Activated CD8-positive, alpha-beta memory T cell treated with anti-CD3 and anti-CD28 coated beads, Interleukin-2, amount 50 U/mL, for 1 hour (primary cell): ENCODE results near the gene GRK6.
A peak's percentile ranks its signal among the peaks of the same experiment; 100 is the strongest.

ENCODE experiments used
- DNase-seq: peaks from one replicate; pipeline ENCODE4 v3.0.0-alpha.2; 2020; ENCODE audit errors: extremely low read depth

The GRK6 gene

GRCh38 chr5:177426566-177427210 lies at the start of gene GRK6:
Gene GRK6 (plus strand): TSS chr5:177426676. CDS start chr5:177426846, 170 bp downstream.
- DNase-seq: no peak

- DNase-seq: no peak
Measured at GRCh38 chr5:177377851-177378776, 48.4 kb upstream of the GRK6 start.

DNA sequence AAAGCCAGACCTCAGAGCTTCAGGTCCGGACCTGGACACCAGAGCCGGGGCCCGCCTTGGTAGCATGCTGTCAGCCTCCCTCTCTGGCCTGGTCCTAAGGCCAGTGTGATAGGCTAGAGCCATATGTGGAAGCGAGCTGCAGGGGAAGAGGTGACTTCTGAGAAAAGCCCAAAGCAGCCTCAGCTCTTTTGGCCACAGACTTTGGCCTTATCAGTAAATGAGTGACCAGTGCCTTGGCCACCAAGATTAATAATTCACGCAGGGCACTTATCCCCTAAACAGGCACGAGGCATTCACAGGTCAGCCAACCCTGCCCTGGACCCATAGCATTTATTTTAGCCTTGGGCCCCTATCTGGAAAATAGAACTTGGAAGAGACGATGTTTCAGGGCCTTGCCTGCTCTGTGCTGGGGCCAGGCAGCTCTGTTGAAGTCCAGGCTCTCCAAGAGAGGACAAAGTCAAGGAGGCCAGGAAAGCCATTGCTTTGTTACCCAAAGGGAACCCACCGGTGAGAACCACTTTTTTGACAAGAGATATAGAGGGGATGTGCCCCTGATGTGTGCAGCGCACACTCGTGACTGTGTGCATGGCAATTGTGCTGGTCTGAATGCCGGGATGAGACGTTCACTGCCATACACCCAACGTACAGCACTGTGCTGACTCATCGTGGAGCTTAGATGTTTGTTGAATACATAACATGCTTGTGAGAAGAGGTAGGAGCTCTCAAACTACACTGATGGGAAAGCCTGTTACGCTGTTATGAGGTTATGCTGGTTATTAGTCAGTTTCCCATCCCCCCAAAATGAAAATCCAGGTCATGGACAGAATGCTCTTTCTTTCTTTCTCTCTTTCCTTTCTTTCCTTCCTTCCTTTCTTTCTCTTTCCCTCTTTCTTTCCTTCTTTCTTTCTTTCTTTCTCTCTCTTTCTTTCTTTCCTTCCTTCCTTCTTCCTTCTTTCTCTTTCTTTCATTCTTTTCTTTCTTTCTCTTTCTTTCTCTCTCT lies 47.3 kb upstream of the GRK6 start:
- no peak for DNase-seq

DNA sequence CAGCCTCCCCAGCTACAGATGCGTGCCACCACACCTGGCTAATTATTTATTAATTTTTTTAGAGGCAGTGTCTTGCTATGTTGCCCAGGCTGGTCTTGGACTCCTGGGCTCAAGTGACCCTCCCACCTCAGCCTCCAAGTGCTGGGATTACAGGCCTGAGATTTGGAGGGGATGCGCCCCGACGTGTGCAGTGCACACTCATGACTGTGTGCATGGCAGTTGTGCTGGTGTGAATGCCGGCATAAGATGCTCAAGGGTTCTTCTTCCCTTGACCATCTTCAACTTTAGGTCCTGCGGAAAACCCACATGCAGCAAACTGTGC lies 45.7 kb upstream of the GRK6 start:
- no peak for DNase-seq

- no peak for DNase-seq
Measured at GRCh38 chr5:177382423-177383029, 44.0 kb upstream of the GRK6 start.

GRCh38 chr5:177383181-177383580 lies 43.3 kb upstream of the GRK6 start:
- no peak for DNase-seq

DNA sequence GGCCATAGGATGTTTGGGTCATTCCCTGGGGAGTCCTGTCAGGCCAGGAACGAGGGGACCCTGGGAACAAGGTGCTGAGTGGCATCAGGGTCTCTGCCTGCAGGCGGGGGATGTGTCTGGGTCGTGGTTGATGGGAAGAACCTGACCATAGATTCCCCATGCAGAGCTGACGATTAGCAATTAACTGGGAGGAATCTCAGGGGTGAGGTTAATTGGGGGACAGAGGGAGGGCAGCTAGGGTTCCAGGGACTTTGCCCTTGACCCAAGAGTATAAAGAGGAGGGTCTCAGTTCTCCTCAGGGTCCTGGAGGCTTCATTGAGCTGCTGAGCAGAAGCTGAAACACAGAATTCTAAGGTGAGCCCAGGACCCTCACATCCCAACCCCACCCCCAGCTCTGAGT lies 42.3 kb upstream of the GRK6 start, which contains the start of gene SLC34A1:
Gene SLC34A1, plus strand, starts transcription at position 301 of the 400 bp plus-strand sequence. CDS start 1,308 bp downstream, outside the sequence.
- no peak for DNase-seq

- DNase-seq: no peak
Measured at GRCh38 chr5:177385720-177386119, 40.8 kb upstream of the GRK6 start.

DNA sequence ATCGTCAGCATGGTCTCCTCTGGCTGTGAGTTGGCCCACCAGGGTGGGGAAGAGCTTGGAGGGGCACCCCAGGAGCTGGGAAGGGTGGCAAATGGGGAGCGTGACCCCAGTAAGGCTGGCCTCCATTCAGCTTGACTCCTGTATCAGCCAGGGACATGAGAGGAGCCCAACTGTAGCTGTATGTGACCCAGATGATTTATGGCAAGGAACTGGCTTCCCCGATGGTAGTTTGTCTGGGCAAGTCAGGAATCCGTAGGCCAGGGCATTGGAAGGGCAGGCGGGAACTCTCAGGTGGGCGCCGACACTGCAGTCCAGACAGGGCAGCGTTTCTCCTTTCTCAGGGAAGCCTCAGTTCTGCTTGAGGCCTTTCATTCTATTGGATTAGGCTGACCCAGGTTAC lies 39.9 kb upstream of the GRK6 start:
- DNase-seq: no peak

DNA sequence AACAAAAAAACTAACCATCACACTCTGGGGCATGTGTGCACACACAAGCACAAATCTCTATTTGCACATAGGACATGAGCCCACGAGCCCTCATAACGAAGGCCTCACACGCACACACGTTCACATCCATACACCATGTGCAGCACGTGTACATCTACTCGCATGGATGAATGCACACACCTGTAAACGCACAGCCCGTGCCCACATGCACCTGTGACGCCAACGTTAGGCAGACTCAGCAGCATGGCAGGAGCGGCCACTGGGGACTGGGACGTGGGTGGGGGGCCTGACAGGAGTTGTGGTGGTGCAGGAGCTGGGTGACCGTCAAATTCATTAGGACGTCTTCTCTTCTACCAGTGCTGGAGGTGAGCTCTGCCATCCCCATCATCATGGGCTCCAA lies 39.1 kb upstream of the GRK6 start:
- no peak for DNase-seq

DNA sequence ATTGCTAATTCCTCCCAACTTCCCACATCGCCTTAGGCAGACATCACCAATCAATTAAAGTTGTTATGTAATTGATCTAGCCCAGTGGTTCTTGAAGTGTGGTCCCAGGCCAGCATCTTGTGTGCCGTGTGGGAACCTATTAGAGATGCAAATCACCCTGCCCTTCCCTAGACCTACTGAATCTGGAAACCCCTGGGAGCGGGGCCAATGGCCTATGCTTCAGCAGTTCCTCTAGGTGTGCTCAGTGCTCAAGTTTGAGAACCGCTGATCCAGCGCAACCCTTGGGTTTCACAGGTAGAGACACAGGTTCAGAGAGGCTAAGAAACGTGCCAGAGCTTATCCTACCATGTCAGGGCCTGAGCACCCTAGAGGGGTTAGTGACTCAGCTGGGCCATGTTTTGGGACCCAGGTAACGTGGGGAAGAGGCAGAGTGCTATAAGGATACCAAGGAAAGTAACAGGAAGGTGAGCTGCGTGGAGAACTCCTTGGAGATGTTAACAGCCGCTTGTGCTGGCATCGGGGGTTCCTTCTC lies 37.9 kb upstream of the GRK6 start:
- DNase-seq: no peak

DNA sequence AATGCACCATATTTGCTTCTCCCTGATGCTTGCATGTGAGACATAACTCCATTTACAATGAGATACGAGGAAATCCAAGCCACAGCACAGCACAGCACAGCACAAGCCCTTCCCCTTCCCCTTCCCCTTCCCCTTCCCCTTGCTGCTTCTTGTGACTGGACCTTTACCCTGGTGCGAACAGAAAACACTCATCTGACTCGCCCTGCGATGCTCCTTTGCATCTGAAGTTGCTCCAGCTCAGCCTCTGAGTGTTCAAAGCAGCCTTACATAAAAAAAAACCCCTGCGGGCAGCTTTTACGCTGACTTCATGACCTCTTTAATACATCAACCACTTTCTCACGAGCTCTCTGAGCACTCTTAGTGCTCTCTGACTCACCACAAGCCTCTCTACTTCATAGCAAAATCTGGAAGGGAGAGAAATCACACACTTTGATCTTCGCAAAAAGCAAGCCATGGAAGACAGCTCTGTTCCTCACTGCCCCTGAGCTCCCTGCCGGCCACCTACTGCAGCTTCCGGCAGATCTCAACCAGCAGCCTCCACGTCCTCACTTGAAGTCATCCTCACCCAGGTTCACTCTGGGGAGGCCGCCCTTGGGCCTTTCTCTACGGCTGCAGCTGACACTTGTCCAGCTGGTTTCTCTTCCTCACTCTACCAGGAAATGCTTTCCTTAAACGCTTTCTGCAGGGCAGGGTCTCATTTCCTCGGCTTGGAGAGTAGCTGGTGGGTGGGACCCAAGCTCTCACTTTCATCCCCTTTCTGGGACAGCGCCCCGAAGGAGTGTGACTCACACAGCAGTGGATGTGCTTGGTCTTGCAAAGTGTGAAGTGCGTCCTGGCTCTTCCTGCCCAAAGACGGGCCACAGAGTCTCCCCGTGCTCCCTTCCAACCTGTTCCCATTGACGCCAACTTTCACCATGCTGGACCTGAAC lies 37.0 kb upstream of the GRK6 start:
- DNase-seq: no peak

DNA sequence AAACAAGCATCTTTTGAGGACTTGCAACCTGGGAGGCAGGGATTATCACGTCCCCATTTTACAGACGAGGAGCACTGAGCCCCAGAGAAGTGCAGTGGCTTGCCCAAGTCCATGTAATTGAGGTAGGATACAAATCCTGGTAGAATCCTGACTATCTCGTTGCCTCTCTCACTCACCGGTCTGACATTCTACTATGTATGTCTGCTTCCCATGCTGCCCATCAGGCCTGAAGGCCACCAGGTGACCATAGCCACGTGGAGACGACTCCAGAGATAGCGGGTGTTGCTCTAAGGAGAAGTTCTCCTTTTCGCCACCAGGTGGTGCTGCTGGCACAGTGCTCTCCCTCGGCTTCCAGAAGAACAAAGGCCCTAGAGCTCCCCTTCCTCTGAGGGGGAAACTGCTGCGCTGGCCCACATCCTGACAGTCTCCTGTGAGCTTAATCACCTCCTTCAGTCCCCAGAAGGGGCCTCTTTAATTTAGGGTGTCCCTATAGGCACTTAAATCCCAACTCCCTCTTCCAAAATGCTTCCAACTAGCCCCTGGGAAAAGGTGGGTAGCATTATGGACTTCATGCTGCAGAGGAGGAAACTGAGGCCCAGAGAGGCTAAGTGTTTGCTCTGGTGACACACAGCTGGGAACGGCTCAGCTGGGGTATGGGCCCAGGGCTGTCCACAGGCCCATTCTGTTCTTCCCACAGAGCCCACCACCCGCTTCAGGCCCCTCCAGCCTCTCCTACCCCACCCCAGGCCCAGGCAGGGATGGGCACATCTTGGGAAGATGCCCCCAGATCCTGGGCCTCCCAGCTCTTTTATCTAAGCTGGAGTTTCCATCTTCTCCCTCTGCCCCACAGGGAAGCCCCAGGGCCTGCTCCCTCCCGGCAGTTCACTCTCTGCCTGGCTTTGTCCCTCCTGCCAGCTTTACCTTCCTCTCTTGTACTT lies 35.8 kb upstream of the GRK6 start:
- DNase-seq: peak; percentile 67

DNA sequence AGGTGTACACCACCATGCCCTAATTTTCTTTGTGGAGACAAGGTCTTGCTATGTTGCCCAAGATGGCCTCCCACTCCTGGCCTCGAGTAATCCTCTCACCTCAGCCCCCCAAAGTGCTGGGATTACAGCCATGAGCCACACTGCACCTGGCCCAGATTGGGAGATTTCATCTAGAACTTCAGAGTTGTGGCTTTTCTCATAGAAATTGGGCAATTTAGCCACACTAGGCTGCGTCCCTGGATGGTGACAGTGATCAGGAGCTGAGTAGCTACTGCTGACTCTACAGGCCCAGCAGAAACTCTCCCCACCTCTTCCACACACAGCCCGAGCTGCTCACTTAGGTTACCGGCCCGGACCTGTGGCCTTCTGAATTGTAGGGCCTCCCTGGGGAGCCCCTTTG lies 33.7 kb upstream of the GRK6 start:
- no peak for DNase-seq

GRCh38 chr5:177393206-177393765 lies 33.2 kb upstream of the GRK6 start:
- DNase-seq: no peak

DNA sequence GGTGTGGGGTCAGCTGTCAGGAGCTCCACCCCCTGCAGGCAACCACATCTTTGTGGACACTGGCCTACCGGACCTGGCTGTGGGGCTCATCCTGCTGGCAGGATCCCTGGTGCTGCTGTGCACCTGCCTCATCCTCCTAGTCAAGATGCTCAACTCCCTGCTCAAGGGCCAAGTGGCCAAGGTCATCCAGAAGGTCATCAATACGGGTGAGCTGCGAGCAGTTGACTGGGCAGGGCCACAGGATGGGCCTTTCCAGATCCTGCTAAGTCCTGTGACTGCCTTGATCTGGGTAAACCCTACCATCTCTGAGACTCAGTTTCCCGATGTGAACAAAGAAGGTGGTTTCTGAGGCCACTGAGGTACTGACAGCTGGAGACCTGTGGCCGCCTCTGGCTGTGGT lies 32.5 kb upstream of the GRK6 start:
- no peak for DNase-seq

DNA sequence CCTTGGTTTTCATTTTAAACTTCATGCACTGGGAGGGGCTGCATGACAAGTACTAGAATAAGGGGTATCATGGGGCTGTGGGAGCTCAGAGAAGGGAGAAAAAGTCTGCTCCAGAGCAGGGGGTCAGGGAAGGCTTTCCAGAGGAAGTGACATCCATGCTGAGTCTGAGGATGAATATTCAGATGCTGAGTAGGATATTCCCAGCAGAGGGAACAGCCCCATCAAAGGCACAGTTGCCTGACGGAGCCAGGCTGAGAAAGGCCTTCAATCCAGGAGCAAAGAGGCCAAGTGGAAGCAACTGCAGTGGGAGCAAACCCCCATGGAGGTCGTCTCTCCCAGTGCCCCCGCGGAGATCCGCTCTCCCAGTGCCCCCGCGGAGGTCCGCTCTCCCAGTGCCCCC lies 30.4 kb upstream of the GRK6 start:
- no peak for DNase-seq

DNA sequence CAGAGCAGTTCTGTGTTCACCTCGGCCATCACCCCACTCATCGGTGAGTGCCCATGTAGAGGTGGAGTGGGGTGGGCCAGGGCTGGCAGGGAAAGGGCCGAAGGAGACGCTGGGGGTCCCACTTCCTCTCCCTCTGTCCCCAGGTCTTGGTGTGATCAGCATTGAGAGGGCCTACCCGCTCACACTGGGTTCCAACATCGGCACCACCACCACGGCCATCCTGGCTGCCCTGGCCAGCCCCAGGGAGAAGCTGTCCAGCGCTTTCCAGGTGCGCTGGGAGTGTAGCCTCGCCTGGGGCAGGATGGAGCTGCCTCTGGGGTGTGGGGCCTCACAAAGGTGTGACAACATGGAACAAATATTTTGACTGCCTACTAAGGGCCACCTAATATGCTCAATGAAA lies 29.7 kb upstream of the GRK6 start:
- DNase-seq: no peak
